CD4-positive, alpha-beta T cell treated with Interferon alpha-2 for 1 hour (primary cell): ENCODE data around the gene KDM5A.
"Not testable (repeated sequence)": the region's sequence is repeated elsewhere in the genome, so short reads cannot be mapped to it uniquely, and the experiment has no call there.

Source experiments
- DNase-seq, 2 donors: peaks; one replicate each; pipeline ENCODE4 v3.0.0-alpha.2; 2020 to 2022

The KDM5A gene

DNA sequence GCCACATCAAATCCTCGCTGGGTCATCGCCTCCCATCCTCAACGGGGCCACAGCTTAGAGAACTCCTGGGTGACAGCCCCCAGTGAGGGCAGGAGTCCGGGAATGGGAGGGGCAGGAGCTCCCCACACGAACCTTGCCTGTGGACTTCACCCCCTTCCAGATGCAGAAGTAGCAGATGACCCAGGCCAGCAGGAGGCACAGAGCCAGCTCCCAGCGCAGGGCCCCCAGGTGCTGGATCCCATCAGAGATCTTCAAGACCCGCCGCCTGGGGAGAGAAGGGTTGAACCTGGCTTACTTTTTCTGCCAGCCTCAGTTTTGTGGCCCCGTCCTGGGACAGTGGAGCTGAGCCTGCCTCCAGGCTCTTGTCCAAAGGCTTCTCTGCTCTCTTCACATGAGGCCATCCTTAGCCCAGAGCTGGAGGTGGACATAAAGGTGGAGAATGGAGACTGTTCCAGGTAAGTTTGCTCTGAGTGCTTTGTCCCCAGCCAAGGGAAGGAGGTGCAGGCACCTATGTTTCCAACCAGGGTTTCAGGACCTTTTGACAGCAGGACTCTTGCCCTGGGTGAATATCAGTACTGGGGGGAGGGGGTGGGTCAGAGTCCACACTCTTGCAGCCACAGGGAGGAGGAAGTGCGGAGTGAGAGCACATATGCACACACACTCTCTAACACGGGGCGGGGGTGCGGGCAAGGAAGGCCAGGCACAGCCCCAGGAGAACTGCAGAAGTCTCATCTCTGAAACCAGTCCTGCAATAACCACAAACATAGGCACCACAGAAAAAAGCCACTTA is 151.9 kb downstream of the KDM5A start:
- DNase-seq, result no peak

DNA sequence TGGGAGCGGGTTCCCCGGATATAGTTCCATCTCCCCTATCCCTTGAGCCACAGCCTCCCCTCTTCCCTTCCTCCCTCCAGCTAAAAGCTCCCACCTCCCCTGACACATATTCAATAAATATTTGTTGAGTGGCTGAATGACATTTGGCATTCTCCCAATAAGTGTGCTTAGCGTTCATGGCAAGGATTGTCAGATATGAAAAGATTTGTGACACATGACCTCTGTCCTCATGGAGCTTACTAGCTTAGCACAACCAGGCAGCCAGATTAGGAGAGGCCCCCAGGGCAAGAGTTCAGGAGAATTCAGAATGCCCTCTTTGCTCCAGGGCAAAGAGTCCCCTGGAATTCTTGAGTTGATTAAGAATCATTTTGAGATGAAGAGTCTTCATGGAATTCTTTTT is 152.7 kb downstream of the KDM5A start:
- no peak for DNase-seq

DNA sequence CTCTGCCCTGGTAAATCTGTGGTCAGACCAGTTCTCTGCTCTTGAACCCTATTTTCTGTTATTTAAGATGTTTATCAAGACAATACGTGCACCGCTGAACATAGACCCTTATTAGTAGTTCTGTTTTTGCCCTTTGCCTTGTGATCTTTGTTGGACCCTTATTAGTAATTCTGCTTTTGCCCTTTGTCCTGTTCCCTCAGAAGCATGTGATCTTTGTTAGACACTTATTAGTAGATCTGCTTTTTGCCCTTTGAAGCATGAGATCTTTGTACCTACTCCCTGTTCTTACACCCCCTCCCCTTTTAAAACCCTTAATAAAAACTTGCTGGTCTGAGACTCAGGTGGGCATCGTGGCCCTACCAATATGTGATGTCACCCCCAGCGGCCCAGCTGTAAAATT is 153.2 kb downstream of the KDM5A start:
- DNase-seq, result not testable (repeated sequence)

DNA sequence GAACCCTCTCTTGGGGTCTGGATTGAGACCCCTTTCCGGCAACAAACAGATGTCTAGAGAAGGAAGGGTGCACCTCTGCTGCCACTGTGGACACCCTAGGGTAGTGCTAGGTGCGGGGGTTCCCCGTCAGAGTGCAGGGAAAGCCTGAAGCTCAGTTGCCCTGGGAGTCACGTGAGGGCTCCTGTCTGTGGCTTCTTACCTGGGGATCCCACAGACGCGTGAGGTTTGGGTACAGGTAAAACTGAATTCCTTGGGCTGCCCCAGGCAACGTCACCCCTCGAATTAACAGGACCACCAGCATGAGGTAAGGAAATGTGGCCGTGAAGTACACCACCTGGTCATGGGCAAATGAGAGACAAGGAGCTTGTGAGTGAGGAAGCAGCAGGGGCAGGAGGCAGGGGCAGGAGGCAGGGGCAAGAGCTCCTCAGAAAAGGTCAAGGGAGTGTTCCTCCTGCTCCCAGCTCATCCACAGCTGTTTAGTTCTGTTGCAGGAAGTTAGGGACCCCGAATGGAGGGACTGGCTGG is 154.2 kb downstream of the KDM5A start:
- no peak for DNase-seq

DNA sequence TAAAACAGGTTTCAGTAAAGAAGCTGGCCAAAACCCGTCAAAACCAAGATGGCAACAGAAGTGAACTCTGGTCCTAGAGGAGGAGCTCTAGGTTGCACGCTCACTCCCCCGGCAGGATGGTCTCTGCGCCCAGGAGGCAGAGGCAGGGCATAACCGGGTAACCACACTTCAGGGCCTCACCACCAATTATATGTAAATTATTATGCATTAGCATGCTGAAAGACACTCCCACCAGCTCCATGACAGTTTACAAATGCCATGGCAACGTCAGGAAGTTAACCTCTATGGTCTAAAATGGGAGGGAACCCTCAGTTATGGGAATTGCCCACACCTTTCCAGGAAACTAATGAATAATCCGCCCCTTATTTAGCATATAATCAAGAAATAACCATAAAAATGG is 155.1 kb downstream of the KDM5A start:
- DNase-seq, result no peak

DNA sequence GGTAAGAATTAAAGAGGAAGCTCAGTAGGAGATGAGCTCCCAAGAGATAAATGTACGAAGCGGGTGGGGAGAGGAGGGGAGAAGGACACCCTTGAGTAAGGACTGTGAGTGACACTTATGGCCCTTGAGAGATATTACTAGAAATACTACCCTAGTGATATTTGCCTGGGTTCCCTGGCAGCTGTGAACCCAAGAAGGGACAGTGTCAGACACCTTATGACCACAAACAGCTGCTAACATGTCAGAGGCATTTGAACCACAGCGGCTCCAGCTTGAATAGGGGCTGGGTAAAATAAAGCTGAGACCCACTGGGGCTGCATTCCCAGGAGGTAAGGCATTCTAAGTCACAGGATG is 155.5 kb downstream of the KDM5A start:
- DNase-seq, result no peak

DNA sequence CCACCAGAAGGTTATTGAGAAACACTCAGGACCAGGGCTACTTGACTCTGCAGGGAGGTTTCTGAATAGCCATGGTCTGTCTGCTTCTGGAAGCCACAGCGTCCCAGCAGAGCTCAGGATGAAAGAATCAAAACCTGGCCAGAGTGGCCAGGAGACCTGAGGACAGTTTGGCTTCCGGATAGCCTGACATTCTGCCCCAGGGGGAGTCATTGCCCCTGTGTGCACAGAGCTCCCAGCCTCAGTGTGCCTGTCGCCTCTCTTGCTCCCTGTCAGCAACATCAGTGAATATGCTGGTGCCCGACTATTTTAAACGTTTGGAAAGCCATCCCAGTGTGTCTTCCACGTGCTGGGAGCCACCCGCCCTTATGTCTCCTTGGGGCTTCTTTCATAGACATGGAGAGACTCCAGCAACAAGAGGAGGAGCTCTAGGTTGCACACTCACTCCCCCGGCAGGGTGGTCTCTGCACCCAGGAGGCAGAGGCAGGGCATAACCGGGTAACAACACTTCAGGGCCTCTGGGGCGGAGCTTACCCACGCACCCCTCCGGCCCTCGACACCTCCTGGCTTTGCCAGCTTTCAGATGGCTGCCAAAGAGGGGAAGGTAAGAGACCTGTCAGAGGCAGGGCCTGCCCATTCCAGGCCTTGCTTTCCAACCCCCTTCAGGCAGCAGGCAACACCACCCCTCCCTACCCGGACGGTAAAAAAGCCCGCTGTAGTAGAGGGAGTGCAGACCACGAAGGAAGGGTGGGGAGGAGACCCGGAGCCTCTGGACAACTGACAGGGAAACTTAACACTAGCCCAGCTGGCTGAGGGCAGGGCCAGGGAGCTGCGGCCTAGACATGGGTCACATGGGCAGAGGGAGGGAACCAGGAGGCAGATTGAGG is 156.1 kb downstream of the KDM5A start:
- DNase-seq, result no peak

DNA sequence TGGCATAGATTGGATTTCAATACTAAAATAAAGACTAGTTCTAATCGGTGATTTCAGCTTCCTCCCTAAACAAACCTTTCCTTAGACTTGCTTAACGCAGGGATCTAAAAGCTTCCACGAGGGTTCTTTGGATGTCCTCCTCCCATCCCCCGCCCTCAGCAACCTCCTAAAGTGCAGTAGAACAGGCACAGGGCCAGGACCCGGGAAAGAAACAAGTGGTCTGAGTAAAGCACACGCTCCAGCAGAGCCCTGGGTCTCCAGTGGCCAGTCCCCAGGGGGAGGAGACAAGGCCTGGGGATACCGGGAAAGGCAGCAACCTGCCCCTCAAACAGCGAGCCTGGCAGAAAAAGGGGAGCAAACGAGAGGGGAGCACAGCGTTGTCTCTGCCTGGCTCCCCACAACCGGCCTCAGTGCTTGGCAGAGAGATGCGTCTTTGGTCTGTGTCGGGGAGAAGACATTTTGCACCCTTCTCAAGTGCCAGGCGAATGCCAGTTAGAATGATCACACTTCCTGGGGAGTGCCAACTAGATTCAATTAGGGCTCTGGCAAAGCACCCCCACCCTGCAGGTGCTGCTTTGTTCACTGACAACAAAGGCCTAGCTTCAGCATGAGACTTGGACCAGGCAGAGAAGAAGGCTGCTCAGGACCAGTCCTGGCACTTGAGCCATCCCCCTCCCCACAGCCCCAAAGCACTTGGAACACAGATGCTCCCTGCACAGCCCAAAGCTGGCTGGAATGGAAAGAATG is 158.0 kb downstream of the KDM5A start:
- no peak for DNase-seq
